Effector memory CD4-positive, alpha-beta T cell (primary cell): ENCODE data around the gene C20orf144.
A peak's percentile ranks its signal among the peaks of the same experiment; 100 is the strongest.

ENCODE experiments used
- DNase-seq, 3 donors: peaks; one replicate each; pipeline ENCODE4 v3.0.0-alpha.2; 2020
- H3K27ac ChIP-seq: 2 replicates; pipeline ENCODE4 v1.7.0; 2013; ENCODE audit warnings: mild to moderate bottlenecking, low read length, moderate library complexity; ENCODE audit not compliant: insufficient read depth, poor library complexity, severe bottlenecking
- H3K27me3 ChIP-seq: replicated peaks from 2 replicates; pipeline ENCODE4 v1.7.0; 2013; ENCODE audit warnings: mild to moderate bottlenecking, low read length; ENCODE audit not compliant: insufficient read depth, control insufficient read depth, poor library complexity, severe bottlenecking
- H3K36me3 ChIP-seq: 2 replicates; pipeline ENCODE4 v1.7.0; 2013; ENCODE audit warnings: mild to moderate bottlenecking, low read length, moderate library complexity; ENCODE audit not compliant: control insufficient read depth, insufficient read depth
- H3K4me1 ChIP-seq: 2 replicates; pipeline ENCODE4 v1.7.0; 2013; ENCODE audit warnings: low read length, mild to moderate bottlenecking; ENCODE audit not compliant: control insufficient read depth, insufficient read depth, poor library complexity, severe bottlenecking
- H3K4me3 ChIP-seq: 2 replicates; pipeline ENCODE4 v1.7.0; 2013; ENCODE audit warnings: low read length, low read depth, mild to moderate bottlenecking; ENCODE audit not compliant: insufficient read depth, poor library complexity, severe bottlenecking
- H3K9me3 ChIP-seq: 2 replicates; pipeline ENCODE4 v1.7.0; 2013; ENCODE audit warnings: mild to moderate bottlenecking, low read length, moderate library complexity; ENCODE audit not compliant: control insufficient read depth

C20orf144 gene

GRCh38 chr20:33671573-33672288, 9.6 kb downstream of the C20orf144 start:
- Histone ChIP-seq H3K27ac (no peak overlapping the region), H3K4me3 (no peak overlapping the region), H3K9me3 (no peaks in the 10 kb centered on the region), H3K27me3 (no peaks in the 10 kb centered on the region), H3K36me3 (no peaks in the 10 kb centered on the region), H3K4me1 (peaks cover 21% of the 10 kb centered on the region)
- DNase-seq = no peak

GRCh38 chr20:33672426-33673113, 10.4 kb downstream of the C20orf144 start:
- no peak for DNase-seq
- Histone ChIP-seq H3K4me1 (peaks cover 19% of the 10 kb centered on the region), H3K27me3 (no peaks in the 10 kb centered on the region), H3K27ac (no peak overlapping the region), H3K36me3 (no peaks in the 10 kb centered on the region), H3K9me3 (no peaks in the 10 kb centered on the region), H3K4me3 (no peak overlapping the region)

GRCh38 chr20:33673114-33673409, 10.9 kb downstream of the C20orf144 start:
- H3K4me3 ChIP-seq = no peak overlapping the region
- H3K27ac ChIP-seq = no peak overlapping the region
- H3K9me3 ChIP-seq = no peaks in the 10 kb centered on the region
- no peaks in the 10 kb centered on the region for H3K27me3 ChIP-seq
- H3K36me3 ChIP-seq = no peaks in the 10 kb centered on the region
- no peak for DNase-seq
- H3K4me1 ChIP-seq = peaks cover 16% of the 10 kb centered on the region

- no peak for DNase-seq
- Histone ChIP-seq H3K4me3 (peak overlapping the region; percentile 58), H3K4me1 (peaks cover 18% of the 10 kb centered on the region), H3K27ac (peak overlapping the region; percentile 23), H3K27me3 (no peaks in the 10 kb centered on the region), H3K36me3 (no peaks in the 10 kb centered on the region), H3K9me3 (no peaks in the 10 kb centered on the region)
Observed at GRCh38 chr20:33673410-33674293, 11.5 kb downstream of the C20orf144 start.

- Histone ChIP-seq H3K27ac (peak within 1 kb of the TSS; percentile 23), H3K4me1 (peaks cover 23% of the 10 kb centered on the region), H3K4me3 (peak within 1 kb of the TSS; percentile 58), H3K27me3 (no peaks in the 10 kb centered on the region), H3K36me3 (no peaks in the 10 kb centered on the region), H3K9me3 (no peaks in the 10 kb centered on the region)
- DNase-seq = peak; percentile 51 to 59 (median 52)
Observed at GRCh38 chr20:33674294-33675135, 12.4 kb downstream of the C20orf144 start, which contains the start of gene NECAB3. TSS of gene NECAB3 (minus strand) at chr20:33674428. CDS start at chr20:33674352, 76 bp downstream.

GRCh38 chr20:33675136-33675959, 13.2 kb downstream of the C20orf144 start:
- Histone ChIP-seq H3K4me3 (no peak overlapping the region), H3K9me3 (no peaks in the 10 kb centered on the region), H3K27me3 (no peaks in the 10 kb centered on the region), H3K27ac (no peak overlapping the region), H3K36me3 (no peaks in the 10 kb centered on the region), H3K4me1 (peaks cover 31% of the 10 kb centered on the region)
- DNase-seq = no peak

GRCh38 chr20:33676121-33676520, 14.0 kb downstream of the C20orf144 start:
- Histone ChIP-seq H3K4me3 (no peak overlapping the region), H3K36me3 (no peaks in the 10 kb centered on the region), H3K4me1 (peaks cover 31% of the 10 kb centered on the region), H3K27me3 (no peaks in the 10 kb centered on the region), H3K9me3 (no peaks in the 10 kb centered on the region), H3K27ac (no peak overlapping the region)
- no peak for DNase-seq

- H3K4me3 ChIP-seq = no peak overlapping the region
- H3K27ac ChIP-seq = no peak overlapping the region
- no peak for DNase-seq
- H3K27me3 ChIP-seq = no peaks in the 10 kb centered on the region
- H3K9me3 ChIP-seq = no peaks in the 10 kb centered on the region
- no peaks in the 10 kb centered on the region for H3K36me3 ChIP-seq
- peaks cover 31% of the 10 kb centered on the region for H3K4me1 ChIP-seq
Observed at GRCh38 chr20:33676652-33677645, 14.8 kb downstream of the C20orf144 start.
